Measurements from ENCODE around the gene BCR. TPM values are rescaled to one million over a fixed set of nuclear protein-coding genes. Genes with fewer than 3 reads are reported as not detected.
"Not testable (repeated sequence)": the region's sequence is repeated elsewhere in the genome, so short reads cannot be mapped to it uniquely, and the experiment has no call there.

BCR gene
- total and polyA plus RNA-seq, 2 donors (not counting 1 experiment from before 2014, with no cell fraction given) = 30.2 to 46.4 TPM

- CTCF ChIA-PET; H3K36me3 ChIP-seq (replicated peaks in 1 of 2; ENCODE audit: control extremely low read depth in 1 of 2, control insufficient read depth in 1 of 2, extremely low read depth in 1 of 2, insufficient read depth in 2 of 2, low read length in 1 of 2): not testable (repeated sequence)
Observed at GRCh38 chr22:23309261-23309660, 129.0 kb downstream of the BCR start.

GRCh38 chr22:23310443-23311097, 130.3 kb downstream of the BCR start:
- POLR2A ChIA-PET; ATAC-seq (ENCODE audit: low read depth); CTCF ChIA-PET; H3K27ac ChIP-seq (ENCODE audit: low read length in 2 of 2); H3K9ac ChIP-seq (ENCODE audit: low read length); H3K9me3 ChIP-seq (ENCODE audit: control extremely low read depth in 1 of 3, control insufficient read depth in 2 of 3, insufficient read depth in 1 of 3, low read length in 2 of 3); H3K4me3 Mint-ChIP-seq; H3K4me1 ChIP-seq (ENCODE audit: control insufficient read depth in 2 of 2, insufficient read depth in 2 of 2, low read length in 2 of 2); H3K79me2 ChIP-seq (ENCODE audit: control insufficient read depth, insufficient read depth, low read length); H3K27me3 Mint-ChIP-seq; DNase-seq; H3K9me3 Mint-ChIP-seq (ENCODE audit: insufficient read depth); H4K20me1 ChIP-seq (ENCODE audit: control insufficient read depth, insufficient read depth, low read length, poor library complexity, severe bottlenecking); intact Hi-C loops (cut with micrococcal nuclease); H3K27me3 ChIP-seq (replicated peaks in 1 of 4; ENCODE audit: control extremely low read depth in 1 of 4, control insufficient read depth in 3 of 4, insufficient read depth in 4 of 4, low read length in 3 of 4); H3K4me1 Mint-ChIP-seq; H3K27ac Mint-ChIP-seq; H3K4me3 ChIP-seq (ENCODE audit: control extremely low read depth in 1 of 5, extremely low read depth in 1 of 5, insufficient read depth in 1 of 5, low read depth in 2 of 5, low read length in 4 of 5); H3K36me3 ChIP-seq (replicated peaks in 1 of 2; ENCODE audit: control extremely low read depth in 1 of 2, control insufficient read depth in 1 of 2, extremely low read depth in 1 of 2, insufficient read depth in 2 of 2, low read length in 1 of 2); H2AFZ ChIP-seq (ENCODE audit: insufficient read depth, low read depth, low read length, poor library complexity, severe bottlenecking); H3K4me2 ChIP-seq (replicated peaks; ENCODE audit: low read depth, low read length, poor library complexity, severe bottlenecking): not testable (repeated sequence)
- 80% methylated on average over 2 of the region's 15 CpGs for WGBS (ENCODE audit: insufficient coverage)

More at GRCh38 chr22:23309261-23309660, 129.0 kb downstream of the BCR start:
- ATAC-seq (ENCODE audit: low read depth); H2AFZ ChIP-seq (ENCODE audit: insufficient read depth, low read depth, low read length, poor library complexity, severe bottlenecking); H3K4me3 Mint-ChIP-seq; H4K20me1 ChIP-seq (ENCODE audit: control insufficient read depth, insufficient read depth, low read length, poor library complexity, severe bottlenecking); H3K4me2 ChIP-seq (replicated peaks; ENCODE audit: low read depth, low read length, poor library complexity, severe bottlenecking); H3K27ac Mint-ChIP-seq; H3K4me1 ChIP-seq (ENCODE audit: control insufficient read depth in 2 of 2, insufficient read depth in 2 of 2, low read length in 2 of 2); H3K27me3 ChIP-seq (replicated peaks in 1 of 4; ENCODE audit: control extremely low read depth in 1 of 4, control insufficient read depth in 3 of 4, insufficient read depth in 4 of 4, low read length in 3 of 4); H3K4me1 Mint-ChIP-seq; H3K4me3 ChIP-seq (ENCODE audit: control extremely low read depth in 1 of 5, extremely low read depth in 1 of 5, insufficient read depth in 1 of 5, low read depth in 2 of 5, low read length in 4 of 5); H3K9ac ChIP-seq (ENCODE audit: low read length); H3K9me3 Mint-ChIP-seq (ENCODE audit: insufficient read depth); H3K27me3 Mint-ChIP-seq; intact Hi-C loops (cut with micrococcal nuclease); H3K9me3 ChIP-seq (ENCODE audit: control extremely low read depth in 1 of 3, control insufficient read depth in 2 of 3, insufficient read depth in 1 of 3, low read length in 2 of 3); H3K27ac ChIP-seq (ENCODE audit: low read length in 2 of 2); H3K79me2 ChIP-seq (ENCODE audit: control insufficient read depth, insufficient read depth, low read length); DNase-seq: not testable (repeated sequence)
- no CpG with 5 or more reads among the region's 12 CpGs for WGBS (ENCODE audit: insufficient coverage)
- POLR2A ChIA-PET = interaction anchor here (0.7 kb wide), 1 partner anchor 704 kb away, joined by 4 read pairs; no protein-coding TSS in a partner anchor

- H3K9me3 Mint-ChIP-seq (ENCODE audit: insufficient read depth); H3K4me2 ChIP-seq (replicated peaks; ENCODE audit: low read depth, low read length, poor library complexity, severe bottlenecking); H4K20me1 ChIP-seq (ENCODE audit: control insufficient read depth, insufficient read depth, low read length, poor library complexity, severe bottlenecking); H3K36me3 ChIP-seq (replicated peaks in 1 of 2; ENCODE audit: control extremely low read depth in 1 of 2, control insufficient read depth in 1 of 2, extremely low read depth in 1 of 2, insufficient read depth in 2 of 2, low read length in 1 of 2); H3K9ac ChIP-seq (ENCODE audit: low read length); H3K9me3 ChIP-seq (ENCODE audit: control extremely low read depth in 1 of 3, control insufficient read depth in 2 of 3, insufficient read depth in 1 of 3, low read length in 2 of 3); H3K4me3 ChIP-seq (ENCODE audit: control extremely low read depth in 1 of 5, extremely low read depth in 1 of 5, insufficient read depth in 1 of 5, low read depth in 2 of 5, low read length in 4 of 5); H3K27me3 ChIP-seq (replicated peaks in 1 of 4; ENCODE audit: control extremely low read depth in 1 of 4, control insufficient read depth in 3 of 4, insufficient read depth in 4 of 4, low read length in 3 of 4); H3K27ac Mint-ChIP-seq; H3K27ac ChIP-seq (ENCODE audit: low read length in 2 of 2); H2AFZ ChIP-seq (ENCODE audit: insufficient read depth, low read depth, low read length, poor library complexity, severe bottlenecking); H3K27me3 Mint-ChIP-seq; H3K4me3 Mint-ChIP-seq; intact Hi-C loops (cut with micrococcal nuclease); H3K4me1 ChIP-seq (ENCODE audit: control insufficient read depth in 2 of 2, insufficient read depth in 2 of 2, low read length in 2 of 2); H3K79me2 ChIP-seq (ENCODE audit: control insufficient read depth, insufficient read depth, low read length); CTCF ChIA-PET; ATAC-seq (ENCODE audit: low read depth); H3K4me1 Mint-ChIP-seq; DNase-seq; POLR2A ChIA-PET: not testable (repeated sequence)
- 97% methylated on average over 9 of the region's 18 CpGs for WGBS (ENCODE audit: insufficient coverage)
Observed at GRCh38 chr22:23311635-23312420, 131.5 kb downstream of the BCR start.

All from B cell (primary cell).